HG02943 (cell line): Measurements from ENCODE around the gene PASK.
"Not testable (repeated sequence)": the region's sequence is repeated elsewhere in the genome, so short reads cannot be mapped to it uniquely, and the experiment has no call there.

ENCODE experiments used
- ATAC-seq: cut with Tn5 transposase; IDR thresholded peaks from one replicate; pipeline ENCODE4 v1.9.1; 2021; ENCODE audit warnings: mild to moderate bottlenecking, low read depth, moderate library complexity; ENCODE audit not compliant: unreplicated experiment

Gene PASK

DNA sequence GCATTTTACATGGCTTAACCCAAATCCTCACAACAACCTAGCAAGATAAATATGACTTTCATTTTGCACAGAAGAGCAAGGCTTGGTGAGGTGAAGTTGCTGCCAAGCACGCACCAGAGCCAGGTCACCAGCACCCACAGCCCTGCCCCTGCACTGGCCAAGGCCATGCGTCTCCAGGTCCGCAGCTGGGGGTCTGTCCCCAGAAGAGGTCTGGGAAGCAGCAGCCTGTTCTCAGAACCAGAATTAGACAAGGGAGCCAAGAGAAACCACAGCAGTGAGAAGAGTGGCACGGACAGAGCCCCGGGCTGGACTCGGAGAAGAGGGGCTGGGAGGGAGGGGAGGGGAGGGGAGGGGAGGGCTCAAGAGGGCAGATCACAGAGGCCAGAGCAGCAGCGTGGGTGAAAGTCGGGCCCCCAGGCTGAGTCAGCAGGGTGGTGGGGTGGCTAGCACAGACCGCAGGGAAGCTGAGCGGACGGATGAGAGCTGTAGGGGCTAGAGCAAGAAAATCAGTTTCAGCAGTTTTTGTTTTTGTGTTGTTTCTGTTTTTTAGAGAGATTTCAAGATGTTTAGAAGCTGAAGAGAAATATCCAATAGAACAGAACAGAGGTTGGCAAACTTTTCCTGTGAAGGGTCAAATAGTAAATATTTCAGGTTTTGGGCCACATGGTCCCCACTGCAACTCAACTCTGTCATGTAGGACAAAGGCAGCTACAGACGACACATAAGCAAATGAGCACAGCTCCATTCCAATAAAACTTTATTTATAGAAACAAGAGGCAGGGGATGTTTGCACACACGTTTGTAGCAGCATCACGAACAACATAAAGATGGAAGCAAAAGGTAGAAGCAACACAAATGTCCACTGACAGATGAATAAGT, 39.8 kb downstream of the PASK start:
- ATAC-seq: no peak

GRCh38 chr2:241108271-241109209, 40.7 kb downstream of the PASK start:
- no peak for ATAC-seq

- no peak for ATAC-seq
These were observed 42.1 kb downstream of the PASK start for GRCh38 chr2:241107031-241107783.

- ATAC-seq: no peak
These were observed 43.6 kb downstream of the PASK start for GRCh38 chr2:241105641-241106040.

GRCh38 chr2:241104611-241105010, 44.7 kb downstream of the PASK start:
- ATAC-seq: not testable (repeated sequence)

DNA sequence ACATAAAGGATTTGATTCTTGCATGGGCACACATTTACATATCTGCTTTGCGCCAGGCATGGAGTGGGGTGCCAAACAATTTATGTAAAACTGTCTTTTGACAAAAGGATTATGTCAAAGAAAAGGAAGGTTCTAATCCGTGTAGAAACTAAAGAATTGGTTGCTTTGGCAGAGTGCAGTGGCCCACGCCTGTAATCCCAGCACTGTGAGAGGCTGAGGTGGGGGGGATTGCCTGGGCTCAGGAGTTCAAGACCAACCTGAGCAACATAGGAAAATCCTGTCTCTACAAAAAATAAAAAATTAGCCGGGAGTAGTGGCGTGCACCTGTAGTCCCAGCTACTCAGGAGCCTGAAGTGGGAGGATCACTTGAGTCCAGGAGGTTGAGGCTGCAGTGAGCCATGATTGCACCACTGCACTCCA, 46.1 kb downstream of the PASK start:
- no peak for ATAC-seq

GRCh38 chr2:241102239-241102803, 47.0 kb downstream of the PASK start, which contains the start of gene MTERF4:
MTERF4 (minus strand) TSS chr2:241102287; CDS start chr2:241102273, 14 bp downstream.
- peak; percentile 77 for ATAC-seq

DNA sequence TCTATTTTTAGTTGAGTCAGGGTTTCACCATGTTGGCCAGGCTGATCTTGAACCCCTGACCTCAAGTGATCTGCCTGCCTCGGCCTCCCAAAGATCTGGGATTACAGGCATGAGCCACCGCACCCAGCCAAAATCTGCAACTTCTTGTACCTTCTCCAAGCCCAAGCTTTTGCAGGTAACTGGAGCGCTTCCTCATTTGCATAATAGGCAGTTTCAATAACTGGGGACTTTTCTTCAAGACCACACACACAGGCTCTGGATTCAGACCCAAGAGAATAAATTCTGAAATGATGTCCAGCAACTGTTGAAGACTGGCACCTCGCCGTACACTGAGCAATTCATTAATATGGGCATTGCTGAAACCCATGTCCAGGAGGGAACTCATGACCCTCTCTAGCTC, 50.0 kb downstream of the PASK start:
- ATAC-seq: no peak

GRCh38 chr2:241096979-241097378, 52.3 kb downstream of the PASK start:
- no peak for ATAC-seq

- ATAC-seq: no peak
These were observed 53.5 kb downstream of the PASK start for GRCh38 chr2:241095594-241096290.

DNA sequence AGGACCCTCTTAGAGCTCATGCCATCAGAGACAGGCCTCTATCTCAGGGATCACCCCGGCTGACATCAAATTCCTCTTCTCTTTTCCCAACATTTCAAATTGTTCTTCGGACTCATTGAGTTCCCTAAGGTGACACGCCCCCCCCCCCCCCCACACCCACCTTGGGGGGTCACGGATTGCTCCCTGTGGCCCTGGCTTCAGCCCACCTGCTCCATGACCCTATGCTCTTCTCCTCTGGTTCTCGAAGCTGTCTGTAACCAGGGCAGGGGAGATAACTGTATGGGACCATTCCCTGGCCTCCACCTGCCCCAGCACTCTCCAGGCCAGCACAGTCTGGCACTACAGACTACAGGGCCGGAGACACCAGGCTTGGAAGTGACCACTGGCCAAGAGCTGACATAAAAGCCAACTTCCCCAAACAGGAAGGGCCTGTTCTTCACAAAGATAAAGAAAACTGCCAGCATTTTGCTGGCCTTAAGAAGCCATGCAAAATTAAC, 54.3 kb downstream of the PASK start:
- no peak for ATAC-seq

- ATAC-seq: no peak
These were observed 55.1 kb downstream of the PASK start for GRCh38 chr2:241094172-241094571.

GRCh38 chr2:241093133-241093781, 56.0 kb downstream of the PASK start:
- not testable (repeated sequence) for ATAC-seq

- no peak for ATAC-seq
These were observed 56.6 kb downstream of the PASK start for GRCh38 chr2:241092677-241093076.

- no peak for ATAC-seq
These were observed 57.4 kb downstream of the PASK start for GRCh38 chr2:241091734-241092445.

DNA sequence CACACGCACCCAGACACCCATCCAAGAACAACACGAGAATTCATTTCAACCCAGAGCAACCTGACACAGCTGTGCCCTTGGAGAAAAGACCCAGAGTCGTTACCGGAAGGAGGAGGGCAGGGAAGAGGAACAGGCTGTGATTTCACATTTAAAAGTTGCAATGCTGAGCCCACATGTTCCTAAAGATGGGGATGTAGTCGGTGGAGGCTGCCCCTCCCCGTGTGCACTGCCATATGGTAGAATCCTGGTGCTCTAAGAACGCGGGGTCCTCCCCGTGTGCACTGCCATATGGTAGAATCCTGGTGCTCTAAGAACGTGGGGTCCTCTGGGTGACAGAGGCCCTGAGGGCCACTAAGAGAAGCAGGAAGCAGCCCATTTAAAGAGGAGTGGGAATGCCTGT, 58.1 kb downstream of the PASK start:
- no peak for ATAC-seq

DNA sequence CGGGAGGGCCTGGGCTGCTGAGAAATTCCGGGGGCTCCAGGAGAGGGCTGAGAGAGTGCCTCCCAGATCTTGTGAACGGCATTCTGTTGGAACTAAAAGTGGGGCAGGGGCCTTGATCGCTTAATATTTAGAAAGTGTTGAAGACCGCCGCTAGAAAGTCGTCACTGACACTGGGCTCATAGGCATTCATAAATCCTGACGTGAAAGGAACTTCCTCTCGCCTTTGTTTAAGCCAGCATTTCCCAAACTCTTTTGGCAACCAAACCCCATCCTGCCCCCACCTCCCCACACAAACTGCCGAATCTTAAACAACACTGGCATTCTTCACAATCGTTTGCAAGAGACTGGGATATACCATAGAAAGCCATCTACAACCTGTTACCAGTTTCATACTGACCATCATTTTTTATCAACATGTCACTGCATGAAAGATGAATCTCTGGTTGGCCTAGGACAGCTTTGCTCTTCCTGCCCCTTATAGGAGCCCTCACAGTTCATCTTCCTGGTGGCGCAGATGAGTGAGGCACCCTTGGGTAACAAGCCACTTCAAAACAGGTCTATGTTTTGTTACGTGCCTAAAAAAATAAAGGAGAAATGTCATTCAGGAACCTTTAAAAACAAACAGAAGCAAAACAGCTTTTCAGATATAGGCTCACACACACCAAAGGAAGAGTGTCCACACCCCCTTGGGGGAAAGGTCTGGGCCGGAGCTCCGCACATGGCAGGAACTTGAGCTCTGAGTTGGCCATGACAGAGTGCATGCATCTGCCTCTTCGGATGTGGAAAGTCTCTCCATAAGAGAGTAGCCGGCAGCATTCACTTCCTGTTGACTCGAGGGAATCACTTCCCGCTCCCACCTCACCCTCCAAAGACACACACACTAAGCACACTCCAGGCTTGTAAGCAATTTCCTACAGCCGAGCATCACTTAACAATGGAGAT, 60.2 kb downstream of the PASK start:
- ATAC-seq: no peak
